Stimulated activated naive CD4-positive, alpha-beta T cell treated with Interleukin-2 at 50 U/mL for 16 hours (primary cell): ENCODE data around the gene DAZL.
A peak's percentile ranks its signal among the peaks of the same experiment; 100 is the strongest.
"Not testable (repeated sequence)": the region's sequence is repeated elsewhere in the genome, so short reads cannot be mapped to it uniquely, and the experiment has no call there.

Experiments used
- DNase-seq: peaks from one replicate; lab custom pipeline; 2025; lab: John Stamatoyannopoulos, UW

DAZL gene, protein sequence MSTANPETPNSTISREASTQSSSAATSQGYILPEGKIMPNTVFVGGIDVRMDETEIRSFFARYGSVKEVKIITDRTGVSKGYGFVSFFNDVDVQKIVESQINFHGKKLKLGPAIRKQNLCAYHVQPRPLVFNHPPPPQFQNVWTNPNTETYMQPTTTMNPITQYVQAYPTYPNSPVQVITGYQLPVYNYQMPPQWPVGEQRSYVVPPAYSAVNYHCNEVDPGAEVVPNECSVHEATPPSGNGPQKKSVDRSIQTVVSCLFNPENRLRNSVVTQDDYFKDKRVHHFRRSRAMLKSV

DNA sequence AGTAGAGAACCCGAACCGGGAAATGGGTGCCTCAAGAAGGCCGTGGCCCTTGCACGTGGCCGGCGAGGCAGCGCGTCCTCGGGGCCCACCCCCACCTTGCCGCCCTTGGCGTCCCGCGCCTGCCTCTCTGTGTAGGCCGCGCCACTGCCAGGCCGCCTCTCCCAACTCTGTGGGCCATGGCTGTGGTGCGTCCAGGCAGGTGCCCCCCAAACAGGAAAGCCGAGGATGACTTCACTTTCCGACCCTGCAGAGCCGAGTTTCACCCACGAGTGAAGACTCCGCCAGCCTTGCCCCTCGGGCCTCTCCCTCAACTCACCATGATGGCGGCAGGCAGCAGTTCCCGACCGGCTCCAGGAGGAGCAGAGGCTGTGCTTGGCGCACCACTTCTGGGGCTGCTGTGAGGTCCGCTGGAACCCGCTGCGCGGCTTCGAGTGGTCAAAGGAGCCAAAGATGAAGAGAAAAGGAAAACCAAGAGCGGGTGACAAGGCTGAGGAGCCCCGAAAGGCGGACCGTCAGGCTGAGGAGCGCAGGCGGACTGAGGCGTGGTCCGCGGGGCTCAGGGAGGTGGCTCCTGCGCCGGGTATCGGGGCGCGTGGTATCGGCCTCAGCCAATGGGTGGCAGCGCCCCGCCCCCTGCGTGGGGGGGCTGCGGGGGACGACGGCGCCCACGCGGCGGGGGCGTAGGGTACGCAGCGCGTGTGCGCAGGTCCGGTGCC lies at the start of gene DAZL:
Gene DAZL (minus strand): TSS at position 537 of the 716 bp plus-strand sequence. CDS start 218 bp downstream, at position 319.
- DNase-seq, result no peak

DNA sequence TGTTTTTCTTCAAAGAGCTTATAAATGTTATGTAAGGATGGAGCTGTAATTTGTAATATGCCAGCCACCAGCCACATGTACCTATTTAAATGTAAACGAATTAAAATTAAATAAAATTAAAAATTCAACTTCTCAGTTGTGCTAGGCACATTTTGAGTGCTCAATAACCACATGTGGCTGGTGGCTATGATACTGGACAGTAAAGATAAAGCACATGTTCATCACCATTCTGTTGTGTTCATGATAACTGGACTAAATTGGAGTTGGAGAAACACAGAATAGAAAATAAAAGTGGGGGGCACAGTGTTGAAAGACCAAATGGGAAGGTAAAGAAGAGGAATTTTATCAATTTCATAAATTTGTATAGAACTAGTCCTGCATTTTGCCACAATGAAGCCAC lies 49.8 kb upstream of the DAZL start:
- DNase-seq, result no peak

DNA sequence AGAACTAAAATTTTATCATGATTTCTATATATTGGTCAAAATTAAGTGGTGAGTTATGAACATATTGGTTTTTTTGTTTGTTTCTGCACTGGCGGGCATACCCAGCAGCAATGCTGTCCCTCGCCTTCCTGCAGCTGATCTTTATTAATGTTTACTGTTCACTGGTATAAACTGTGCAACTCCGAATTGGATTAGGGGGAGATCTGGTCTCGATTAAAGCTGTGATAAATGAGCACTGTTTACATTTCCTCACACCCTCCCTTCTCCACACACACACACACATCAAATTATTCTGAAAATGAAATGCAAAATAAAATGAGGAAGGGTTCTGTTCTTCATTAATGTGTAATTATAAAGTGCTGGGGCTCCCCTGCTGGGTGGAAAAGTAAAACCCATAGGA lies 48.5 kb upstream of the DAZL start:
- no peak for DNase-seq

DNA sequence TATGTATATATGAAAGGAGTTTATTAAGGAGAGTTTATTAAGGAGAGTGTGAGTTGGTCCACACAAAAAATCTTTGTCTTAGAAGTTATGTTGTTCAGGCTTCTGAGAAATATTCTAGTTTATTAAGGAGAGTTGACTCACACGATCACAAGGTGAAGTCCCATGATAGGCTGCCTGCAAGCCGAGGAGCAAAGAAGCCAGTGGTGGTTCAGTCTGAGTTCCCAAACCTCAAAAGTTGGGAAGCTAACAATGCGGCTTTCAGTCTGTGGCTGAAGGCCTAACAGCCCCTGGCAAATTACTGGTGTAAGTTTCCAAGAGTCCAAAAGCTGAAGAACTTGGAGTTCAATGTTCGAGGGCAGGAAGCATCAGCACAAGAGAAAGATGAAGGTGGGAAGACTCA lies 42.4 kb upstream of the DAZL start:
- no peak for DNase-seq

DNA sequence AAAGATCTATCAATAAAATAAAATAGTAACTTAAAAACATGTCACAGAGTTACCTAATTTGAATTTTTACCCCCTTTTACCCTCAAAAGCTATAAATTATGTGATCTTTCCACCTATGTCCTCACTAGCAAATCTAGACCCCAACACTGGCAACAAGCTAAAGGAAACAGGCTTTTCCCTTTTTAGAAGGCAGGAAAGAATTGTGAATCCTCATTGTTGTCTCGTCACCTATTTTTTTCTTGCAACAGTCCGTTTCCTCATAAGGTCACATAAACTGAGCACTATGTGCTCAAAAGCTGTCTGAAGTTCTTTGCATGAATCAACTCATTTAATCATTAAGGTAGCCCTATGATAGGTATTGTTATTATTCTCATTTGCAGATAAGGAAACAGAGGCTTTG lies 34.6 kb upstream of the DAZL start:
- no peak for DNase-seq

DNA sequence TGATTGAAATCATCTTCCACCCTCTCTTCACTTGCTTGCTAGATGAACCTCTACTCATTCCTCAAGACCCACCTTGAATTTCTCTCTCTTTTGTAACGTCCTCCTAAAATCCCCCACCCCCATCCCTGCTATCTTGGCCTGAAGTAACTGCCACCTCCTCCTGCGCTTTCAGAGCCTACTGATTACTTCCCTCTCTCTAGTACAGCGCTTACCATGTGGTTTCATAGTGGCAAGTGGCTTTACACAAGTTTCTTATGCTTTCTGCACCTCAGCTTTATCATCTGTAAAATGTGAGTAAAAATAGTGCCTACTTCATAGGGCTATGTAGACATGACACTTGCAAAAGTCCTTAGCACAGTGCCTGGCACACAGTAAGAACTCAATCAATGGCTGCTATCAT lies 28.7 kb upstream of the DAZL start:
- DNase-seq, result no peak

DNA sequence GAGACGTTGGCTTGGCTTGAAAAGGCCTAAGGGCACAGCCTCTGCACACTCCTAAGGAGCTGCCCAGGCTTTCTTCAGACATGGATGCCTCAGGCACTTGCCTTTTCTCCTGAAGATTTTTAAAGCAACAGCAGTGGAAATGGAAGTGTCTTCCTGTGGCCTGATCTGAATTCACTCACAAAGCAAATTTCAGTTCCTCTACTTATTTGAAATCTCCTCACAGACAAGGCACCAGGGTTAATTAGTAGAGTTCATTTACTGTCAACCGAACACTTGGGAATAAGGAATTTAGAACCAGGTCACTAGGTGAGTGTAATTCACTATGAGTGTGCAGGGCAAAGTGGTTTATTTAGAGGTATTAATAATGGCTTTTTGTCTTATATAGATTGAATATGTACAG lies 27.2 kb upstream of the DAZL start:
- DNase-seq, result no peak

DNA sequence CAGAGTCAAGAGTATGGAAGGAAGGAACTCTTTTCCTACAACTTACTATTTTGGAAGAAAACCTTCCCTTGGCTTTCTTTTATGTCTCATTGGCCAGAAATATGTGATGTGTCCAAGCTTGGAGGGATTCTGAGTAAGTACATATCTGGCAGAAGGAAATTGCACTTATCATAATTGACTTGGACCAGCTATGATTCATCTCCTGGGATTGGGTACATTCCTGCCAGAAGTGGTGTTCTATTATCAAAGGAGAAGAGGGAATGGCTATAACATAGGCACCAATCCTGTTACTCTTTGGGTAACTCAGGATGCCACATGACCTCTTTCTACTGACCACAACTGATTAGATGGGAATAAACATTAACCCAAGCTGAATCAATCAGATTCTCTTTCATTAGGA lies 13.5 kb upstream of the DAZL start:
- no peak for DNase-seq

DNA sequence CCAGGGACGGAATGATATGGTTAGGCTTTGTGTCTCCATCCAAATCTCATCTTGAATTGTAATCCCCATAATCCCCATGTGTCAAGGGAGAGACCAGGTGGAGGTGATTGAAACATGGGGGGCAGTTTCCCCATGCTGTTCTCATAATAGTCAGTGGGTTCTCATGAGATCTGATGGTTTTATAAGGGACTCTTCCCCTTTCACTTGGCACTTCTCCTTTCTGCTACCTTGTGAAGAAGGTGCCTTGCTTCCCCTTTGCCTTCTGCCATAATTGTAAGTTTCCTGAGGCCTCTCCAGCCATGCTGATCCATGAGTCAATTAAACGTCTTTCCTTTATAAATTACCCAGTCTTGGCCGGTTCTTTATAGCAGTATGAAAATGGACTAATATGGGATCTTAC lies 11.9 kb upstream of the DAZL start:
- DNase-seq, result not testable (repeated sequence)

DNA sequence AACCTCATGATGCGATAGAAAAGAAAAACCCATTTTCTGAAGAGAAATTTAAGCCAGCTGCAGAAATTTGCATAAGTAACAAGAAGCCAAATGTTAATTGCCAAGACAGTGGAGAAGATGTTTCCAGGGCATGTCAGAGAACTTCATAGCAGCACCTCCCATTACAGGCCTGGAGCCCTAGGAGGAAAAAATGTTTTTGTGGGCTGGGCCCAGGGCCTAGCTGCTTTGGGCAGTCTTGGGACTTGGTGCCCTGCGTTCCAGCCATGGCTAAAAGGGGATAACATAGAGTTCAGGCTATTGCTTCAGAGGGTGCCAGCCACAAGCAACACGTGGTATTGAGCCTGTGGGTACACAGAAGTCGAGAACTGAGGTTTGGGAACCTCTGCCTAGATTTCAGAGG lies 10.9 kb upstream of the DAZL start:
- no peak for DNase-seq

DNA sequence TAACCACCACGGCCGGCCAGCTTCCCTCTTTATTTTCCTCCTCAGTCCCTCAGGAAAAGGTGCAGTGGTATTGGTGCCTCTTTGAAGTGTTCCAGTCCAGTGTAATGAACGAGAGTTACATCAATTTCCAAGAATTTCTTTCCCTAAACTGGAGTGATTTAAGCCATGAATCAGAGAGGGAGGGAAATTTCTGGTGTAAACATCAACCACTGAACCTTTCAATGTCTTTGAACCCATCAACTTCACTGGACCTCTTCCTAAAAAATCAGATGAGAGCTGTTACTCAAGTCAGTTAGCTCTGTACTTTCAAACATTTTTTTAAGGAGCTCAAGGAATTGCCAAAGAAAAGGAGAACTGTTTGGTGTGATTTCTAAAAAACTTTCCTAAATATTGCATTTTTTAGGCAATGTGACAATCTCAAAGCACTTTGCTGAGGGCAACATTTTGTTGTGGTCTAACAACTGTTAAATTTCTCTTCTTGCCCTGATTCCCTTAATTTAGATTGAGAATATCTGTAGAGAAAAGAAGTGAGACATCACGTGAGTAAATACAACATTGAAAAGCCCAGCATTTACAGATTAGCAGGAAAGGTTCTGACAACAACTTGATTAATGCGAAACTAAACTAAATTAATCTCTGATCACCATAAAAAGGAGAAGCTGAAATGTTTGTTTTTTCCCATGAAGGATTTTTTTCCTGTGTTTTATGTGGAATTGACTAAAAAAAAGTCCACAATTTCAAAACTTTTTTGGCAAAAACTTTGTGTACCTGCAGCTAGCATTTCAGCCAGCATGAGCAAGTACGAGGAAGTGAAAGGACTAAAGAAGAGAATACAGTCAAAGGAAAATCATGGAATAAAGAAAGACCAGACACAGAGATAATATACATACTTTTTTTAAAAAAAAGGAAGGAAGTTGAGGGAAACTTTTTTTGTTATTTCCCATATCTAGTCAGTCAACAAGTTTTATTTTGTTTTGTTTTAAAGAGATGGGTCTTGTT lies 9.1 kb upstream of the DAZL start:
- no peak for DNase-seq

DNA sequence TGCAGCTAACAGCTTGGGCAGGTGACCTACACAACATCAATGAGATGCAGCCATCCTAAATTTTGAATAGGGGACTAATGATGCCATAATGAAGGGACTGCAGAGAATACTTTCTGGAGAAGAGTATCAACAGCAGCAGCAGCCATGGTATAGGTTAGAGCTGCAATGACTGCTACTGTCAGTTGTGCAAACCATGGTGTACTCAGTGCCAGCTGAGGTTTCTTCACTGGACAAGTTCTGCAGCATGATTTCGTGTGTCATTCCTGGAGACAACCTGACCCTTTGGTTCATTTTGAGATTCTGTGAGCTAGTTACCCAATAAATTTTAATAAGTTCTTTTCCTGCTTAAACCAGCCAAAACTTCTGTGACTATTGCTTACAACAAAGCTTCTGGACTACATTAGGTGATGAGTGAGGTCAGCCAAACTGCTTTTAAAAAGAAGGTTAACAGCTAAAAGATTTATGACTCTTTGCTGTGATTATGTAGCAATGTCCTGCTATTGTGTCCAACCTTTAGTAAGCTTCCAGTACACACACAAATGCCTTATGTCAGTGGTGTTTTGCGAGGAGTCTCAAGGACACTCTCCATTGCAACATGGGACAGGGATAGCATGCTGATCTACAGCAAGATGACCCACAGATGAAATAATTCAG lies 4.8 kb upstream of the DAZL start:
- no peak for DNase-seq

DNA sequence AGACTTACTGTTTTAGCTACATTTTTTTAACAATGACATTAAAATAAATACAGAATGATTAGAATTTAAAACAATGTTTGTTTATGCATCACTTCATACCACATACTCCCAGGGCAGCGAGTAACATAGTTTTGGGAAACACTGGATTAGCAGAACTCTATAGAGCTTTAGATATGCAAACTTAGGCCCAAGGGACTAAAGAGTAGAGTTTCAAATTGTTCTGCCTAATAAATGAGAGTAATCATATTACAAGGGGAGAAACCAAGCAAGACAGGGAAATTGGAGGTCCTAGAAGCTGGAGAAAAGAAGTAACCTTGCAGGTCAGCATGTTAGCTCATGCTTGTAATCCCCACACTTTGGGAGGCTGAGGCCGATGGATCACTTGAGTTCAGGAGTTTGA lies 3.6 kb upstream of the DAZL start:
- no peak for DNase-seq

DNA sequence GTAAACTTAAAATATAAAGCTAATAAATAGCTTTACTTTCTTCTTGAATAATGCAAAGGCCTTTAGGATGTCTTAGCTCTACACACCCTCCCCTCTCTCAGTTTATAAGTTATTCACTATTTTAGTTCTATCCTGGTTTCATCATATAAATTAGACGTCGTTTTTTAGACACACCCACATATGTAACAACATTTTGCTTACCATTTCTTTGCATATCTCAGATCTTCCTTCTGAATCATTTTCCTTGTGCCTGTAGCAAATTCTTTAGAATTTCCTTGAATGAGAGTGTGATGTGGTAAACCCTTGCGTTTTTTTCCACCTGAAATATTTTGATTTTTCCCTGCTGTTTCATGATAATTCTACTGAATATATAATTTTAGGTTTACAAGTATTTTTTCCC lies 2.5 kb upstream of the DAZL start:
- no peak for DNase-seq

DNA sequence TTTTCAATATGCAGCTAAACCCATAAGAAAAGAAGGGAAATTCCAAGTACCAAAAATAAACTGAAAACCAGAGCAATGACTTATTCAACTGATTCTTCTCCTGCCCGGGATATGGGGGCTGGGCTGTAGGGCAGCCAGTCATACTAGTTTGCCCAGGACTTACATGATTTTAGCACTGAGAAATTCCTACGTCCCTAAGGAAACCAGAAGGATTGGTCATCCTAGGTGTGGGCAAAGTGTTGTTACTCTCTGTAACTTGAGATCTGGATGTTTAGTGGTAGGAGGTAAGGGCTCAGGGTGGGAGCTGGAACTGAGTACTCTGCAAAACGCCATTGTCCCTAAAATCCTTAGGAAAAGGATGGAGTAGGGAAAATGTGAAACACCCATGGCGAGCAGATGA lies 1.2 kb upstream of the DAZL start:
- DNase-seq, result no peak

DNA sequence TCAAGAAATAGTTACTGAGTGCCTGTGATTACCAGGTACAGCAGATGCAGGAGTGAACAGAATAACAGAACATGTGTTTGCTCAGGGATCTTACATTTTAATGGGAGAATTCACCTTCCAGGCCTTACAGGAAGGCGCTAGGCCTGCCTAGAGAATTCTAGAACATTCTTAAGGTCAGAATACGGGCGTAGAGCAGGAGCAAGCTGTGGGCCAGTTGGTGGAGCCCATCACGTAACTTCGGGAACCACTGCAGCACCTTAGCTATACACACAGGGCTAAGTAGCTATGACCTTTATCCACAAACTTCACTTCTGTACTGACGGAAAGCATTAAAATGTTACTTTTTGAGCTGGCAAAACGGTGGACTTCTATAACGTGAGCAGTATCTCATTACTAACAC lies 743 bp upstream of the DAZL start:
- DNase-seq, result no peak

DNA sequence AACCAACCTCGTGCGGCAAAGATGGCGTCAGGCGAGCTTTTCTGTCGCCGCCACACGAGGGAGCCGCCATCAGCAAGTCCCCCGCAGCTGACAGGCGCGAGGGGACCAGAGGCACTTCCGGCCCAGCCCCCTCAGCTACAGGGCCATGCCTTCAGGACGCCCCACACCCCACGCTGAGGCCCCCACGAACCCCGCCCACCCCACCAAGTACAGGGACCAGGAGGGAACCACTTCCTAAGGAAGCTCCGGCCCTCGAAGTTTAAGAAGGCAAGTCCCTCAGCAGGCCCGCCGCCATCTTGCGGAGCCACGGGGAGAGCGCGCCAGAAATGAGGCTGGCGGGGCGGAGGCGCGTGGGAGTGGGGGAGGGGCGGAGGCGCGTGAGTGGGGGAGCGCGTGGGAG lies 790 bp downstream of the DAZL start:
- DNase-seq, result no peak

DNA sequence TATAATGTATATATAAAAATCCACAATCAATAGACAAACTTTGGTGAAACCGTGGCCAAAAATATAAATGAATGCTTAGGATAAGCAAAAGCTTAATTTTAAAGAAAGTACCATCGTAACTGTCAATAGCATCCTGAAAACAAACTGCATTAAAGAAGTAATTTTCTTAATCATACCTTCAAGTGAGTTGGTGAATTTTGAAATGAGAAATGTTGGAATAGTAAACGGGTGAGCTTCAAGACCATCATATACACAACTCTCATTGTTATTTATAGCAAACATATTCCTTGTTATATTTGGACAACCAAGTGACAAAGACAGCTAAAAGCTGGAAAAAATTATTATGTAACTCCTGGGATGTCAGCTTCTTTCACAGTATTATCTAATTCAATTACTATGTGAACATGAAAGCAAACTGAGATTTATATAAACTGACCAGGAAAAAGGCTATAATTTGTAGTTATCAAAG lies 3.7 kb downstream of the DAZL start:
- no peak for DNase-seq

DNA sequence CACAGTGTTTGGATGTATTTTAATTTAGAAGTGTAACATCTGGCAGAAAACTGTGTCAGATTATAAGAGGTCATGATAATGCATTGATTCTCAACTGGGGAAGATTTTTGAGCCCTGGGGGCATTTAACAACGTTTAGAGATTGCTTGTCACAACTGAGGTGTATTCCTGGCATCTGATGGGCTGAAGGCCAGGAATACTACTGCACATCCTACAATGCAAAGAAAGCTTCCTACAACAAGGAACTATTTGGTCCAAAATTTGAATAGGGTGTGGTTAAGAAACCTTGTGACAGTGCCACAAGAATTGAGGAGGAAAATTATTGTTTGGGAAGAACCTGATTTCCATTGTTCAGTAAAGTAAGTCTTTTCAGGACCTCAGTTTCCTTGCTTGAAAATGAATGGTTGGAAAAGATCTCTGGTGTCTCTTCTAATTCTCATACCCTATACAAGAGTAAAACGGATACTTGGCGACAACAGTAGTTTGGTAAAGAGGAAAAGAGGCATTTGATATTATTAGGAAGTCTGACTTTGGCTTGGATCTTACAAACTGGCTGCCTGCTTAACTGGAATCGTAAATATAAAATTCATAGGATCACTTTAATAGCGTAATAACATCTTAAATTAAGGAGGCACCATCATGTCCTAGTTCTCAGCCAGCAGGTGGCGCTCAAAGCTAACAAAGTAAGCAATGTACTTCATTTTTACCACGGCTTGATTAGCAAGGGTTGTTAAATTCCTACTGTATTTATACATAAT lies 4.3 kb downstream of the DAZL start:
- peak; percentile 71 for DNase-seq

DNA sequence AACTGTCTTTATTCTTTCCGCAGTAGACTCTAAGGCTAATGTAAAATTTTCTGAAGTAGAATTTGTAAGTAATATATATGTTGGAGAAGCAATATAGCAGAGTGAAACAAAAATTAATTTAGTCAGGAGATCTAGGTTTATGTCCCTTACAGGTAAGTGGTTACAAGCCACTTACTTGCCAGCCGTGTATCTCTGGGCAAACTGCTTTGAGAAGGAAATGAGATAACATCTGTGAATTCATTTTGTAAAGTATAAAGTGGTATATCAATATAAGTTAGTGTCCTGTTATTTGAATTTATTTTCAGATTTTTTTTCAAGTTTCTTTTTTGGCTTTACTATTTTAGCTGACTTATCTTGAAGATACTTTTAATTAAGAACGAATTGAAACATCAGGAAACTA lies 5.5 kb downstream of the DAZL start:
- no peak for DNase-seq

DNA sequence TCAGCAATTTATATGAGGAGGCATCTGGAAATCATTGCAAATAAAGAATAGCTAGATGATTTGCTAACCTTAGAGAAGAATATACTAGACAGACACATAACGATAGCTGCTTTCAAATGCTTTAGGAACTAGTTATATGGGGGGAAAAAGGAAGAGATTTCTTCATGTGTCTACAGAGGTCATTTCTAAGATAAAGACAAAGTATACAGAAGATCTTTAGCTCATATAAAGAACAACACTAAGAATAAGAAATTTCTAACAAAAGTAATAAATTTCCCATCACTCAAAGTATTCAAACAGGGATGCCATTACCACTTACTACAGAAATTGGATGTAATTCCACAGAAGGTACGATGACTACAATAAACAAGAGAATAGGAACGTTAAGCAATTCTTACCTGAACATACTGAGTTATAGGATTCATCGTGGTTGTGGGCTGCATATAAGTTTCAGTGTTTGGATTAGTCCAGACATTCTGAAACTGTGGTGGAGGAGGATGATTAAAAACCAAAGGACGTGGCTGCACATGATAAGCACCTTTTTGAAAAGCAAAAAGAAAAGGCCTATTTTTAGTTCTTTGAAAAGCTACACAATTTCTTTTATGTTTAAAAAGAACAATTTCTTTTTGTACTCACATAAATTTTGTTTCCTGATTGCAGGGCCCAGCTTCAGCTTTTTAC lies 8.7 kb downstream of the DAZL start:
- no peak for DNase-seq
